PC-3 (cell line): ENCODE measurements around the gene TXNDC16. TPM values are rescaled to one million over a fixed set of nuclear protein-coding genes. Genes with fewer than 3 reads are reported as not detected.

Experiments
- ATAC-seq: fragments of 200-7000 bp; cut with Tn5 transposase; 2 replicates; pipeline ENCODE4 v1.9.1; 2020; ENCODE audit warnings: mild to moderate bottlenecking, moderate library complexity
- BruUV-seq: library from RNA; stranded (reverse); fragments of 400-500 nt; replicated peaks from 2 replicates; lab custom pipeline; 2021; lab: Mats Ljungman, UMichigan
- CTCF ChIA-PET: fragments of 300-600 bp; sonication (Branson Sonifier 250); formaldehyde crosslinking; loops from one replicate; lab custom pipeline; 2022; ENCODE audit warnings: antibody characterized with exemption; lab: Charles Lee
- POLR2A ChIA-PET: fragments of 300-600 bp; sonication (Branson Sonifier 250); formaldehyde crosslinking; loops from one replicate; lab custom pipeline; 2022; ENCODE audit warnings: antibody characterized with exemption; ENCODE audit not compliant: unreplicated experiment; lab: Charles Lee
- DNase-seq: peaks from one replicate; pipeline ENCODE4 v3.0.0-alpha.2; 2015
- H2AFZ ChIP-seq: fragments of 300-600 bp; sonication (generic); 2 replicates; pipeline ENCODE4 v1.6.0; 2016; ENCODE audit warnings: antibody characterized with exemption, low read length
- H3F3A ChIP-seq: fragments of 300-600 bp; sonication (generic); one replicate; pipeline ENCODE4 v1.6.0; 2017; ENCODE audit warnings: antibody characterized with exemption, low read length, control low read depth, mild to moderate bottlenecking; ENCODE audit not compliant: unreplicated experiment
- H3K27ac ChIP-seq: fragments of 300-600 bp; sonication (generic); 2 replicates; pipeline ENCODE4 v1.5.1; 2016; ENCODE audit warnings: mild to moderate bottlenecking, low read length
- H3K27me3 ChIP-seq: fragments of 300-600 bp; sonication (generic); 2 replicates; pipeline ENCODE4 v1.6.1; 2016; ENCODE audit warnings: low read length, mixed read lengths
- H3K36me3 ChIP-seq: fragments of 300-600 bp; sonication (generic); 2 replicates; pipeline ENCODE4 v1.6.1; 2016; ENCODE audit warnings: low read depth, mixed run types, low read length, mixed read lengths
- H3K4me1 ChIP-seq: fragments of 300-600 bp; sonication (generic); 2 replicates; pipeline ENCODE4 v1.5.1; 2016; ENCODE audit warnings: low read length; ENCODE audit not compliant: insufficient read depth
- H3K4me2 ChIP-seq: fragments of 300-600 bp; sonication (generic); 2 replicates; pipeline ENCODE4 v1.6.0; 2016; ENCODE audit warnings: low read length
- H3K4me3 ChIP-seq: fragments of 300-600 bp; sonication (generic); 2 replicates; pipeline ENCODE4 v1.5.1; 2016; ENCODE audit warnings: mild to moderate bottlenecking, low read length, mixed read lengths
- H3K79me2 ChIP-seq: fragments of 300-600 bp; sonication (generic); 2 replicates; pipeline ENCODE4 v1.6.1; 2017; ENCODE audit warnings: low read length, mixed read lengths
- H3K9ac ChIP-seq: fragments of 300-600 bp; sonication (generic); 2 replicates; pipeline ENCODE4 v1.6.0; 2016; ENCODE audit warnings: mild to moderate bottlenecking, low read length
- H3K9me2 ChIP-seq: fragments of 300-600 bp; sonication (generic); replicated peaks from 2 replicates; pipeline ENCODE4 v1.6.1; 2016; ENCODE audit warnings: mixed run types, low read length, mixed read lengths
- H3K9me3 ChIP-seq: fragments of 300-600 bp; sonication (generic); 2 replicates; pipeline ENCODE4 v1.6.1; 2016; ENCODE audit warnings: low read length, mixed read lengths
- H4K20me1 ChIP-seq: fragments of 300-600 bp; sonication (generic); 2 replicates; pipeline ENCODE4 v1.6.1; 2016; ENCODE audit warnings: low read length, mixed read lengths
- EZH2 ChIP-seq: fragments of 300-600 bp; sonication (generic); IDR thresholded peaks from one replicate; pipeline ENCODE4 v1.6.1; 2017; ENCODE audit warnings: antibody characterized with exemption, mild to moderate bottlenecking, low read length; ENCODE audit not compliant: unreplicated experiment
- EZH2phosphoT487 ChIP-seq: fragments of 300-600 bp; sonication (generic); IDR thresholded peaks from 2 replicates; pipeline ENCODE4 v1.6.1; 2018; ENCODE audit warnings: mild to moderate bottlenecking, antibody characterized with exemption, low read length, borderline replicate concordance
- intact Hi-C: fragments of 100-400 bp; cut with micrococcal nuclease; formaldehyde crosslinking; loops from 2 replicates; pipeline ENCODE4 v1.9.0; 2023
- total RNA-seq: library from RNA; depleted of rRNA; stranded (reverse); fragments of >200 nt; gene quantifications from 2 replicates; pipeline ENCODE4 v1.2.3, GENCODE V29; 2014
- TF ChIP-seq, protein P1 (sequence below): fragments of 300-600 bp; sonication (generic); conservative IDR thresholded peaks from 2 replicates; pipeline ENCODE4 v1.5.1; 2017; ENCODE audit warnings: antibody characterized with exemption, low read depth, mild to moderate bottlenecking, low read length

TXNDC16 gene
- total RNA-seq, 1 experiment from 2014 or later = 4.0 TPM

DNA sequence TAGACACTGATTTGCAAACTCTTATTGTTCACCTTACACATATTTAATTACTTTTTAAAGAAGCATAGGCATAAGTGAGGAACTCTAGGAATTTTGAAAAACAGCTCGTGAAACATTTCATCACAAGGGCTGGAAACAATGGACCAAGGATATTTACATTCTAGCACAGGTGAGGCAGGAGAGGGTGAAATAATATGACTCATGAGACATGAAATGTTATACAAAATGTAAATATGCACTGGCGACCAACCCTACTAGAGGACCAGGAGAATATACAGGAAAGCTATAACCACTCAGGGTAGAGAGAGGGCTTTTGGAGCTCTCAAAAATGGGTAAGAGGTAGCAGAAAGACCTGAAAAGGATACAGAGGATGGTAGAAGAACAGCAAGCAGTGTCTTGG is 122.9 kb downstream of the TXNDC16 start:
- POLR2A ChIA-PET = no interaction called here

DNA sequence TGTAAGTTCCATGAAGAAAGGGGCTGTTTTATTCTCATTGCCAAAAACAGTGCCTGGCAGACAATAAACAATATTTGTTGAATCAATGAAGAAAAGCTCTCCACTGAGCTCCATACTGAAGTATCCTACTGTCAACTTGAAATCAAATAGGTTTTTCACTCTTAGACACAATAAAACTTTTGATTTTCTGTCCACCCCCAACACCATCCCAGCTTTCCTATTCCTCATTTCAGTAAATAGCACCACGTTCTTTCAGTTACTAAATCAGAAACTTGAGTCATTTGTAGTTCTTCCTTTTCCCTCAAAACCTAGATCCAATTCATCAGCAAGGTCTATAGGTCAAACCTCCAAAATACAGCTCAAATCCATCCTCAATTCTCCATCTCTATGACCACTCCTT is 124.8 kb downstream of the TXNDC16 start:
- DNase-seq (no peak), ATAC-seq (no peak)
- Histone ChIP-seq H3K27ac (no peak overlapping the region), H4K20me1 (no peaks in the 10 kb centered on the region), H3K79me2 (no peaks in the 10 kb centered on the region), H3K9me3 (no peaks in the 10 kb centered on the region), H3K9me2 (no peaks in the 10 kb centered on the region), H3K4me1 (peaks cover 10% of the 10 kb centered on the region), H3K27me3 (no peaks in the 10 kb centered on the region), H3K9ac (no peak overlapping the region), H3K4me2 (no peak overlapping the region), H3K4me3 (no peak overlapping the region), H2AFZ (no peak overlapping the region), H3F3A (no peaks in the 10 kb centered on the region), H3K36me3 (no peaks in the 10 kb centered on the region)
- no TSS peak for BruUV-seq
- ChIA-PET CTCF (no interaction called here), POLR2A (interaction anchor here (0.6 kb wide), 2 partner anchors 148 to 404 kb away, joined by 11 to 15 read pairs; no protein-coding TSS in a partner anchor)
- TF ChIP-seq EZH2 = no peak
- no peak for TF ChIP-seq EZH2phosphoT487
- TF ChIP-seq, protein P1, sequence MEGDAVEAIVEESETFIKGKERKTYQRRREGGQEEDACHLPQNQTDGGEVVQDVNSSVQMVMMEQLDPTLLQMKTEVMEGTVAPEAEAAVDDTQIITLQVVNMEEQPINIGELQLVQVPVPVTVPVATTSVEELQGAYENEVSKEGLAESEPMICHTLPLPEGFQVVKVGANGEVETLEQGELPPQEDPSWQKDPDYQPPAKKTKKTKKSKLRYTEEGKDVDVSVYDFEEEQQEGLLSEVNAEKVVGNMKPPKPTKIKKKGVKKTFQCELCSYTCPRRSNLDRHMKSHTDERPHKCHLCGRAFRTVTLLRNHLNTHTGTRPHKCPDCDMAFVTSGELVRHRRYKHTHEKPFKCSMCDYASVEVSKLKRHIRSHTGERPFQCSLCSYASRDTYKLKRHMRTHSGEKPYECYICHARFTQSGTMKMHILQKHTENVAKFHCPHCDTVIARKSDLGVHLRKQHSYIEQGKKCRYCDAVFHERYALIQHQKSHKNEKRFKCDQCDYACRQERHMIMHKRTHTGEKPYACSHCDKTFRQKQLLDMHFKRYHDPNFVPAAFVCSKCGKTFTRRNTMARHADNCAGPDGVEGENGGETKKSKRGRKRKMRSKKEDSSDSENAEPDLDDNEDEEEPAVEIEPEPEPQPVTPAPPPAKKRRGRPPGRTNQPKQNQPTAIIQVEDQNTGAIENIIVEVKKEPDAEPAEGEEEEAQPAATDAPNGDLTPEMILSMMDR = no peak
- intact Hi-C loops = no loop called here

More for the DNA sequence above, 122.9 kb downstream of the TXNDC16 start:
- DNase-seq (peak; percentile 61), ATAC-seq (peak; percentile 97)
- no peaks in the 10 kb centered on the region for H3K27me3 ChIP-seq
- TF ChIP-seq, protein P1 = no peak
- TF ChIP-seq EZH2phosphoT487 = no peak
- no peak for TF ChIP-seq EZH2
- no peaks in the 10 kb centered on the region for H3F3A ChIP-seq
- H3K79me2 ChIP-seq = no peaks in the 10 kb centered on the region
- no peaks in the 10 kb centered on the region for H4K20me1 ChIP-seq
- H3K9me2 ChIP-seq = no peaks in the 10 kb centered on the region
- H3K36me3 ChIP-seq = no peaks in the 10 kb centered on the region
- peaks cover 13% of the 10 kb centered on the region for H3K4me1 ChIP-seq
- no peak overlapping the region for H2AFZ ChIP-seq
- intact Hi-C loops = no loop called here
- no TSS peak for BruUV-seq
- H3K27ac ChIP-seq = no peak overlapping the region
- no peaks in the 10 kb centered on the region for H3K9me3 ChIP-seq
- no peak overlapping the region for H3K4me3 ChIP-seq
- H3K4me2 ChIP-seq = peak overlapping the region; percentile 13; the same call in 1 of the 2 replicates
- no peak overlapping the region for H3K9ac ChIP-seq
- CTCF ChIA-PET = no interaction called here

DNA sequence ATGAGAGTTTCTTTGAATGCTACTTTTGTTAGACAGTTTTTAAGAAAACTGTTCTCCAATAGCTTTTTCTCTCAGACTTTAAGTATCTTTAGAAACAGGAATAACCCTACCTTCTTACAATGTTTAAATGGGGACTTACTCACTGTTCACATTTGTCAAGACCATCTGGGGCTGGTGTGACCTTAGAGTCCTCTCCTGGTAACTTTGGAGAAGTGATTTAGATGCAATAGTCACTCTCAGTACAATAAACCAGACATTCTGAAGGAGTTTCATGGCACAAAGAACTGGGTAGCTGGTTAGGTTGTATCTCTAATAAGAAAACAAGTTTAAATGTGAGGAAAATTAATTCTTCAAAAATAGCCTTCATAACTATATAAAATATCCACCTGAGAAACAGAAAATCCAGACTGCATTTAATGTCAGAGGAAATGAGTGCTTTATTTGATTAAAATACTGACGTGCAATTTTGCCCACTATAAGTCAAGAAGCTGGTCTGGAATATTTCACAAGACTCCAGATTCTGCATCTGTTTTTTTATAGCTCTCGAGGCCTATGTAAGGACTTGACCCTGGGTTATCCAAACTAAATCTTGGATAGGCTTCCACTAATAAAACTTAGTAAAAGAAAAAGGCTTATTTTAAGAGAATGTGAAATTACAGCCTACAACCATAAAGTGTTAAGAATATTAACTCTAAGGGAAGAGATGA is 129.5 kb downstream of the TXNDC16 start:
- peak; percentile 46 for ATAC-seq
- Histone ChIP-seq H3K36me3 (no peaks in the 10 kb centered on the region), H3K9me3 (no peaks in the 10 kb centered on the region), H4K20me1 (no peaks in the 10 kb centered on the region), H3K9ac (no peak overlapping the region), H3K4me2 (no peak overlapping the region), H3K4me3 (no peak overlapping the region), H2AFZ (no peak overlapping the region), H3K4me1 (no peaks in the 10 kb centered on the region), H3K27ac (no peak overlapping the region), H3K9me2 (no peaks in the 10 kb centered on the region), H3K27me3 (no peaks in the 10 kb centered on the region), H3K79me2 (no peaks in the 10 kb centered on the region), H3F3A (no peaks in the 10 kb centered on the region)
- ChIA-PET CTCF (interaction anchor here (0.5 kb wide), 1 partner anchor 12 kb away, joined by 8 read pairs; no protein-coding TSS in a partner anchor), POLR2A (no interaction called here)
- TF ChIP-seq EZH2phosphoT487 = no peak
- no peak for TF ChIP-seq EZH2
- TF ChIP-seq, protein P1 = no peak
- BruUV-seq = no TSS peak
- no peak for DNase-seq
- intact Hi-C loops = no loop called here
